Subcutaneous adipose tissue (tissue), 4 donors: ENCODE measurements around the gene FOXC1. TPM values are rescaled to one million over a fixed set of nuclear protein-coding genes. Genes with fewer than 3 reads are reported as not detected.

Source experiments
- CTCF ChIP-seq: fragments of 450-650 bp; IDR thresholded peaks from one replicate; pipeline ENCODE4 v1.5.1; 2016; ENCODE audit warnings: low read depth, mild to moderate bottlenecking, control low read depth, antibody characterized with exemption, moderate library complexity
- total RNA-seq, 4 donors: library from RNA; depleted of rRNA; stranded (reverse); fragments of >200 nt; gene quantifications; one replicate each; pipeline ENCODE4 v1.1.0, GENCODE V29; 2016

Gene FOXC1
- total RNA-seq, 4 donors from 2014 or later, result 4.8 to 11.3 (median 8.6) TPM

DNA sequence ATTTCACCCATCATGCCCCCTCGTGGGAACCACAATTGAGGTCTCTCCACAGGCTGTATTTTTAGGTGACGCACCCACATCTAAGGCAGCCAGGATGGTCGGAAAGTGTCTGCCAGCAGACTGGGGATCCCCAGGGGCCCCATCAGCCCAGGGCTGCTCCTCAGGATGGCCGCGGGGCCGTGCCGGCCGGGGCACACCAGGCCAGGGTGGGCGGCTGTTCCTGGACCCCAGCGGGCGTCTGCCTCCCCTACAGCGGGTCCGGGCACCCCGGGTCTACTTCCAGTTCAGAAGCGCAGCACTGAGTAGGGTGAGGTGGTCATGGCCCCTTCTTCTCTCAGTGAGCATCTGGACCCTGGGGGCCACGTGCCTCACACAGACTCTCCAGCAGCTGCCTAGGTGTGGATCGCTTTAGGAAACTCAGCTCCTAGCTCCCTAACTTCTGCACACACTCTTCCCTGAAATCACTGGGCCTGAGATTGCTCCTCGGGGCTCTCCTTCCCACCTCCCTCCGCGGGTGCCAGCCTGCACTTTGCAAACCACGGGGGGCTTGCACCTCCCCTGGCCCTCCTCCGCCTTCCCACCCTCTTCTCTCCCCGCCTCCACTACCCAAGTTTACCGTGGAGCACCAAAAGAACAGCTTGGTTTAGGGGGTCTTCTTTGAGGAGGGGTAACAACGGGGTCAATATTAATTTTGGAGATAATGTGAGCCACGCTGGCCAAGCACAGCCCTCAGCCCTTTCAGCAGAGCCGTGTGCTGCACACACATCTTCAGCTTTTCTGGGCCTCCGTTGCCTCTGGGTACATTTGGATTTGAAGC is 14.2 kb upstream of the FOXC1 start:
- no peak for TF ChIP-seq CTCF

GRCh38 chr6:1596088-1596852 is 13.4 kb upstream of the FOXC1 start:
- TF ChIP-seq CTCF, result no peak

DNA sequence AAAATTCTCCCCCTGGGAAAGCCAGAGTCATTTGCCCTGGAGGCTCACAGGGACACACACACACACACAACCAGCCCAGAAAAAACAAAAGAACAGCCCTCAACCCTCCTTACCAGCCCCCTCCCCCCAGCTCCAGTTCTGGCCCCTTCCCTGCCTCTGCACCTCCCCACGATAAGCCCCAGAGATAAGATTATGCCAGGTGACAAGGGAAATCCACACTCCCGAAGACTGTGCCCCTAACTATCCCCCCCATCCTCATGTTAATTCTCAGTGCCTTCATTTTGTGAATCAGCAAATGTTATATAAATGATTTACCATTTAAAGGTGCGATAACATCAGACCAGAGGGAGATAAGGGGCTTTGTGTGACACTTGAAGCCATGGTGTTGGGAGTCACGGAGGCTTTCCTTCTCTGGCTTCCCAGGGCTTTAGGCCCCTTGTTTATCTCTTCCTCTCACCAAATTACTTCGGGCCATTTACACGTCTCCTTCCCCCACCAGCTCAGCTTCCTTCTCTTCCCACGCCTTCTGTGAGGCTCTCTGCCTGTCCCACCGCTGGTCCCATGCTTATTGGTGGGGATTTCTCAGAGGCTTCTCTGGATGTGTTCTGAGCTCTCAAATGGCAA is 12.5 kb upstream of the FOXC1 start:
- no peak for TF ChIP-seq CTCF

GRCh38 chr6:1597924-1598323 is 11.8 kb upstream of the FOXC1 start:
- TF ChIP-seq CTCF, result no peak

DNA sequence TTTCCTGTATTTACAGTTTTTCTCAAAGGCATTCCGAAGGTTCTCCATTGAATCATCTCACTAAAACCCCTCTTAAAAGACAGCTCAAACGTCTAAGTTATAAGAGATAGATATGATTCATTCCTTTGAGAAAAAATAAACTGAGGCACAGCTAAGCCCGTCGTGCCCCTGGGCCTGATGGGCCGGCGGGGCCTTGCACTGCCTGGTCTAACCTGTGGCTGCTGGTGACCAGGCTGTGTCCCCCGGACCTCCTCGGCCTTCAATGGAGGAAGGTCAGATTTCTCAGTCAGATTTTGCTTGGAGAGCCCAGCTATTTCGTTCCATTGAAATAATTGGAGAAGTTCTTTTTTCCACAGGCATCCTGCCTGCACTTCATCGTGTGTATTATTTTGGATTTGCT is 11.3 kb upstream of the FOXC1 start:
- TF ChIP-seq CTCF, result no peak

- no peak for TF ChIP-seq CTCF
Observed at GRCh38 chr6:1598886-1599285, 10.8 kb upstream of the FOXC1 start.

GRCh38 chr6:1599469-1599868 is 10.2 kb upstream of the FOXC1 start:
- no peak for TF ChIP-seq CTCF
